Keratinocyte (primary cell): ENCODE data around the gene FAM174B. TPM values are rescaled to one million over a fixed set of nuclear protein-coding genes. Genes with fewer than 3 reads are reported as not detected.

Source experiments
- DNase-seq: peaks from one replicate; pipeline ENCODE4 v3.0.0-alpha.2; 2011; ENCODE audit warnings: low read depth, missing footprints, low spot score
- FAIRE-seq: peaks from 2 replicates; lab custom pipeline; 2011; peaks lifted over from hg19 to GRCh38; lab: Jason Lieb, UNC
- H2AFZ ChIP-seq: 2 replicates; pipeline ENCODE4 v1.6.0; 2012; ENCODE audit warnings: low read length, control low read depth, inconsistent platforms; ENCODE audit not compliant: control insufficient read depth
- H3K27ac ChIP-seq: 2 replicates; pipeline ENCODE4 v1.5.1; 2011; ENCODE audit warnings: low read length; ENCODE audit not compliant: control insufficient read depth, insufficient read depth
- H3K27me3 ChIP-seq: 3 replicates; pipeline ENCODE4 v1.6.0; 2011; ENCODE audit warnings: low read length; ENCODE audit not compliant: control insufficient read depth, insufficient read depth; ENCODE audit errors: extremely low read depth
- H3K36me3 ChIP-seq, 2 experiments: 2 replicates in 1 of 2; 3 replicates in 1 of 2; pipeline ENCODE4 v1.5.1; 2011; ENCODE audit warnings: low read length in 2 of 2, mild to moderate bottlenecking in 1 of 2; ENCODE audit not compliant: control insufficient read depth in 2 of 2, insufficient read depth in 2 of 2; ENCODE audit errors: extremely low read depth in 1 of 2
- H3K4me1 ChIP-seq: 3 replicates; pipeline ENCODE4 v1.5.1; 2011; ENCODE audit warnings: low read length; ENCODE audit not compliant: control insufficient read depth, insufficient read depth; ENCODE audit errors: extremely low read depth
- H3K4me2 ChIP-seq: 3 replicates; pipeline ENCODE4 v1.6.0; 2011; ENCODE audit warnings: low read depth, low read length; ENCODE audit not compliant: control insufficient read depth, insufficient read depth; ENCODE audit errors: extremely low read depth
- H3K4me3 ChIP-seq, 3 experiments: fragments of 200-600 bp in 1 of 3; sonication (generic) in 1 of 3; 2 replicates in 2 of 3; 3 replicates in 1 of 3; pipeline ENCODE4 v1.5.1; 2011 to 2016; ENCODE audit warnings: low read length in 3 of 3, mild to moderate bottlenecking in 3 of 3, control low read depth in 2 of 3, inconsistent platforms in 1 of 3, low read depth in 1 of 3, mixed read lengths in 1 of 3, mixed run types in 1 of 3, moderate library complexity in 1 of 3; ENCODE audit not compliant: control insufficient read depth in 2 of 3, insufficient read depth in 2 of 3; ENCODE audit errors: extremely low read depth in 1 of 3
- H3K79me2 ChIP-seq: 2 replicates; pipeline ENCODE4 v1.6.0; 2012; ENCODE audit warnings: low read length; ENCODE audit not compliant: control insufficient read depth, insufficient read depth
- H3K9ac ChIP-seq: 3 replicates; pipeline ENCODE4 v1.6.0; 2011; ENCODE audit warnings: low read length; ENCODE audit not compliant: control insufficient read depth, insufficient read depth; ENCODE audit errors: extremely low read depth
- H3K9me1 ChIP-seq: 3 replicates; pipeline ENCODE4 v1.6.0; 2011; ENCODE audit warnings: low read length; ENCODE audit not compliant: control insufficient read depth, insufficient read depth; ENCODE audit errors: extremely low read depth
- H3K9me3 ChIP-seq: 2 replicates; pipeline ENCODE4 v1.5.1; 2012; ENCODE audit warnings: low read depth, low read length; ENCODE audit not compliant: control insufficient read depth
- H4K20me1 ChIP-seq: 3 replicates; pipeline ENCODE4 v1.6.0; 2011; ENCODE audit warnings: low read length; ENCODE audit not compliant: control insufficient read depth, insufficient read depth; ENCODE audit errors: extremely low read depth
- EZH2 ChIP-seq: IDR thresholded peaks from one replicate; pipeline ENCODE4 v1.6.1; 2012; ENCODE audit warnings: inconsistent platforms, mild to moderate bottlenecking, low read length, moderate library complexity
- dilution Hi-C: fragments of 300-500 bp; cut with MboI; formaldehyde crosslinking; loops from one replicate; pipeline ENCODE4 v1.7.0; 2020; ENCODE audit warnings: low sequenced_read_pairs; ENCODE audit not compliant: extremely low pct_ligation_motif_present
- polyA plus RNA-seq, 5 experiments: library from polyadenylated mRNA; depleted of rRNA in 3 of 5; stranded (reverse) in 3 of 5; stranded (forward) in 1 of 5; unstranded in 1 of 5; fragments of >200 nt; gene quantifications; 1 replicate in 1 of 5; 2 replicates in 3 of 5; 3 replicates in 1 of 5; pipeline versions ENCODE4 v1.2.1 to v1.2.3, GENCODE V29; 2011 to 2012; ENCODE audit warnings: missing spikeins in 2 of 5, low read depth in 1 of 5, low replicate concordance in 1 of 5
- TF ChIP-seq, protein P1 (sequence below), 3 experiments: IDR thresholded peaks in 1 of 3; conservative IDR thresholded peaks in 1 of 3; optimal IDR thresholded peaks in 1 of 3; 2 replicates in 2 of 3; 3 replicates in 1 of 3; pipeline versions ENCODE3 to v1.5.1; 2011; ENCODE audit warnings: low read length in 3 of 3, mild to moderate bottlenecking in 3 of 3, moderate library complexity in 2 of 3, control low read depth in 1 of 3, inconsistent platforms in 1 of 3; ENCODE audit not compliant: insufficient read depth in 2 of 3; ENCODE audit errors: extremely low read depth in 1 of 3

The FAM174B gene
- polyA plus RNA-seq, 1 donor (not counting 4 experiments of a cell fraction or from before 2014, with no cell fraction given), result 0.73 TPM

DNA sequence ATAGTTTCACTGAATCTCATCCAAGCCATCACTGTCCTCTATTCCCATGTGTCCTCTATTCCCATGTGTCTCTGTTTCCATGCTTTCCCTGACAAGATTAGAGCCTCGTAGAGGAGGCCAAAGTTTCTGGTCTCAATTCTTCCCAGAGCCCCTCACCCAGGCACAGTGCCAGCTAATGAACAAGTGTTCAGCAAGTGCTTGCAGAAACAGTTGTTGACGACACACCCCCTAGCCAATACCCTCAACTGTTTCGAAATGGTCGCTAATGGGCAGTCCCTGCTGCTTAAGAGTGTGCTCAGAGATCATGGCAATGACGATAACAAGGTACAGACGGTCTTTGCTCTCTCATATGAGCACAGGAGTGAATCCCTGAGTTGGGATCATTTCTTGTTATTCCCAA lies 73.4 kb downstream of the FAM174B start:
- Histone ChIP-seq H3K4me1 (no peaks in the 10 kb centered on the region), H3K9me1 (no peaks in the 10 kb centered on the region), H2AFZ (no peak overlapping the region), H3K27me3 (no peaks in the 10 kb centered on the region), H3K9me3 (no peaks in the 10 kb centered on the region), H3K9ac (no peak overlapping the region), H3K4me2 (no peak overlapping the region), H3K27ac (no peak overlapping the region), H3K4me3 (no peak overlapping the region), H4K20me1 (no peaks in the 10 kb centered on the region), H3K79me2 (no peaks in the 10 kb centered on the region), H3K36me3 (no peaks in the 10 kb centered on the region)
- dilution Hi-C loops, result no loop called here
- no peak for DNase-seq
- no peak for FAIRE-seq
- TF ChIP-seq EZH2, result no peak

DNA sequence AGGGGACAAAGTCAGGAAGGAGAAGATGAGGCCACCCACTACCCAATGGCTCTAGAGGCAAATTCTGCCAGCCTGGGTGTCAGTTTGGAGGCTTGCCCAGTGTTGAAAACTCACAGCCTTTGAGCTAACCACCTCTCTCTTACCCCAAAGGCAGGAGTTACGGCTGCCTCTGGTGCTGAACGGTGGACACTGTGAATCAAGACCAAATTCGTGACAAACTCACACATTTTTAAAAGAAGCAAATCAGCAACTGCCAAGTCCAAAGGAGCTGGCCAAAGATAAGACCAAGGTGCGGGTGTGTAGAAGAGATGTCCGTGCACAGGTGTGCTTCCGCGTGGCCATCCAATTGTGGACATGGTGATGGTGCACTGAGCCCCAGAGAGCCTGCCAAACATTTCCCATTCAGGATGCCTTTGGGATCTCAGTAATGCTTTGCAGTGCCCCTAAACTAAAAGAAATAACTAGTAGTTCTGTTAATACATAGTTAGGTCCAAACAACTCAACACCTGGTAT lies 74.6 kb downstream of the FAM174B start:
- dilution Hi-C loops, result no loop called here
- H3K36me3 ChIP-seq, result no peaks in the 10 kb centered on the region
- H3K9me1 ChIP-seq, result no peaks in the 10 kb centered on the region
- H4K20me1 ChIP-seq, result no peaks in the 10 kb centered on the region
- no peak overlapping the region for H3K4me3 ChIP-seq
- no peak overlapping the region for H3K9ac ChIP-seq
- no peak for DNase-seq
- no peaks in the 10 kb centered on the region for H3K9me3 ChIP-seq
- no peaks in the 10 kb centered on the region for H3K27me3 ChIP-seq
- H2AFZ ChIP-seq, result no peak overlapping the region
- no peak overlapping the region for H3K4me2 ChIP-seq
- TF ChIP-seq, protein P1, sequence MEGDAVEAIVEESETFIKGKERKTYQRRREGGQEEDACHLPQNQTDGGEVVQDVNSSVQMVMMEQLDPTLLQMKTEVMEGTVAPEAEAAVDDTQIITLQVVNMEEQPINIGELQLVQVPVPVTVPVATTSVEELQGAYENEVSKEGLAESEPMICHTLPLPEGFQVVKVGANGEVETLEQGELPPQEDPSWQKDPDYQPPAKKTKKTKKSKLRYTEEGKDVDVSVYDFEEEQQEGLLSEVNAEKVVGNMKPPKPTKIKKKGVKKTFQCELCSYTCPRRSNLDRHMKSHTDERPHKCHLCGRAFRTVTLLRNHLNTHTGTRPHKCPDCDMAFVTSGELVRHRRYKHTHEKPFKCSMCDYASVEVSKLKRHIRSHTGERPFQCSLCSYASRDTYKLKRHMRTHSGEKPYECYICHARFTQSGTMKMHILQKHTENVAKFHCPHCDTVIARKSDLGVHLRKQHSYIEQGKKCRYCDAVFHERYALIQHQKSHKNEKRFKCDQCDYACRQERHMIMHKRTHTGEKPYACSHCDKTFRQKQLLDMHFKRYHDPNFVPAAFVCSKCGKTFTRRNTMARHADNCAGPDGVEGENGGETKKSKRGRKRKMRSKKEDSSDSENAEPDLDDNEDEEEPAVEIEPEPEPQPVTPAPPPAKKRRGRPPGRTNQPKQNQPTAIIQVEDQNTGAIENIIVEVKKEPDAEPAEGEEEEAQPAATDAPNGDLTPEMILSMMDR (optimal IDR thresholded peaks at IDR 0.05 in 1 of 3, IDR thresholded peaks at IDR 0.05 in 1 of 3, conservative IDR thresholded peaks at IDR 0.05 in 1 of 3; ENCODE audit: extremely low read depth in 1 of 3, insufficient read depth in 2 of 3, low read length in 3 of 3), result no peak
- TF ChIP-seq EZH2, result no peak
- H3K4me1 ChIP-seq, result no peaks in the 10 kb centered on the region
- H3K79me2 ChIP-seq, result no peaks in the 10 kb centered on the region
- FAIRE-seq, result no peak
- no peak overlapping the region for H3K27ac ChIP-seq

DNA sequence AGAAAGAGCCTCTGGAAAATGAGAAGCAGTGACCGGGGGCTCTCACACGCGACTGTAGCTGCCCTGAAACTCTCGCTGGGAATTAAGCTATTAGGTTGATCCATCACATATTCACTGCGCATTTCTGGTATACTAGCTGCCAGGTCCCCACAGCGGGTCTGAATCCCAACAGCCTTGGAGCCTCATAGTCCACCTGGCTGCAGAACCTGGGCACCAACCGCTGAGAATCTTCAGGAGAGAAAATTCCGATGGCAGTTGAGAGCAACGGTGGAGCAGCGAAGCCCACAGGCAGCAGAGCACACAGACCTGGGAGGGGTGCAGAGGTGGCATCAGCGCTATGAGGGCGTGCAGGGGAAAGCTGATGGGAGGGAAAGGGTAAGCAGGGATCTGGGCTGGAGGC lies 75.1 kb downstream of the FAM174B start:
- no peaks in the 10 kb centered on the region for H3K9me3 ChIP-seq
- FAIRE-seq, result no peak
- no peak overlapping the region for H2AFZ ChIP-seq
- no peaks in the 10 kb centered on the region for H3K36me3 ChIP-seq
- no peaks in the 10 kb centered on the region for H4K20me1 ChIP-seq
- no peaks in the 10 kb centered on the region for H3K27me3 ChIP-seq
- TF ChIP-seq, protein P1 (optimal IDR thresholded peaks at IDR 0.05 in 1 of 3, IDR thresholded peaks at IDR 0.05 in 1 of 3, conservative IDR thresholded peaks at IDR 0.05 in 1 of 3; ENCODE audit: extremely low read depth in 1 of 3, insufficient read depth in 2 of 3, low read length in 3 of 3), result no peak
- TF ChIP-seq EZH2, result no peak
- no peaks in the 10 kb centered on the region for H3K79me2 ChIP-seq
- no peak overlapping the region for H3K27ac ChIP-seq
- H3K9ac ChIP-seq, result no peak overlapping the region
- no peaks in the 10 kb centered on the region for H3K9me1 ChIP-seq
- H3K4me2 ChIP-seq, result no peak overlapping the region
- dilution Hi-C loops, result no loop called here
- H3K4me1 ChIP-seq, result no peaks in the 10 kb centered on the region
- H3K4me3 ChIP-seq, result no peak overlapping the region
- DNase-seq, result no peak
